Neural cell (in vitro differentiated cells): Measurements from ENCODE around the gene KCNH2. TPM values are rescaled to one million over a fixed set of nuclear protein-coding genes. Genes with fewer than 3 reads are reported as not detected.

Source experiments
- H2AFZ ChIP-seq: fragments of 200-600, 300-800 bp; sonication (generic), shearing (Covaris generic); 2 replicates; pipeline ENCODE4 v1.6.0; 2014; ENCODE audit warnings: low read depth, mild to moderate bottlenecking, antibody characterized with exemption, low read length, moderate library complexity
- H3F3A ChIP-seq: fragments of 200-600 bp; shearing (Covaris generic); 2 replicates; pipeline ENCODE4 v1.6.1; 2016; ENCODE audit warnings: mild to moderate bottlenecking, moderate library complexity, mixed read lengths, antibody characterized with exemption, low read length; ENCODE audit not compliant: insufficient read depth, poor library complexity, severe bottlenecking
- H3K27ac ChIP-seq: fragments of 200-600, 300-800 bp; sonication (generic), shearing (Covaris generic); 2 replicates; pipeline ENCODE4 v1.5.1; 2014; ENCODE audit warnings: mild to moderate bottlenecking, low read length, moderate library complexity
- H3K27me3 ChIP-seq: fragments of 300-800, 200-600 bp; sonication (generic), shearing (Covaris generic); 2 replicates; pipeline ENCODE4 v1.6.0; 2014; ENCODE audit warnings: mild to moderate bottlenecking, low read depth, low read length, moderate library complexity; ENCODE audit not compliant: insufficient read depth
- H3K36me3 ChIP-seq: fragments of 300-800, 200-600 bp; sonication (generic), shearing (Covaris generic); 2 replicates; pipeline ENCODE4 v1.5.1; 2014; ENCODE audit warnings: mild to moderate bottlenecking, antibody characterized with exemption, low read length, moderate library complexity; ENCODE audit not compliant: insufficient read depth
- H3K4me2 ChIP-seq: fragments of 300-800, 200-600 bp; sonication (generic), shearing (Covaris generic); 2 replicates; pipeline ENCODE4 v1.6.0; 2014; ENCODE audit warnings: mild to moderate bottlenecking, low read length
- H3K4me3 ChIP-seq: fragments of 300-800, 200-600 bp; sonication (generic), shearing (Covaris generic); 2 replicates; pipeline ENCODE4 v1.5.1; 2014; ENCODE audit warnings: mild to moderate bottlenecking, low read length, moderate library complexity
- H3K79me2 ChIP-seq: fragments of 200-600 bp; shearing (Covaris generic); replicated peaks from 2 replicates; pipeline ENCODE4 v1.6.0; 2014; ENCODE audit warnings: mild to moderate bottlenecking, low read length, moderate library complexity; ENCODE audit not compliant: insufficient read depth
- H3K9ac ChIP-seq: fragments of 300-800, 200-600 bp; sonication (generic), shearing (Covaris generic); 2 replicates; pipeline ENCODE4 v1.6.1; 2016; ENCODE audit warnings: mild to moderate bottlenecking, low read length, mixed read lengths
- H3K9me2 ChIP-seq: fragments of 200-600 bp; shearing (Covaris generic); 2 replicates; pipeline ENCODE4 v1.6.1; 2016; ENCODE audit warnings: mild to moderate bottlenecking, low read length, mixed read lengths; ENCODE audit not compliant: insufficient read depth
- H3K9me3 ChIP-seq: fragments of 200-600, 300-800 bp; sonication (generic), shearing (Covaris generic); 2 replicates; pipeline ENCODE4 v1.6.1; 2016; ENCODE audit warnings: mild to moderate bottlenecking, mixed run types, low read length, moderate library complexity, mixed read lengths
- H4K20me1 ChIP-seq: fragments of 200-600 bp; shearing (Covaris generic); 2 replicates; pipeline ENCODE4 v1.6.1; 2016; ENCODE audit warnings: mild to moderate bottlenecking, mixed run types; ENCODE audit not compliant: insufficient read depth
- CTCF ChIP-seq: fragments of 450-650 bp; IDR thresholded peaks from 2 replicates; pipeline ENCODE4 v1.5.1; 2014; ENCODE audit warnings: antibody characterized with exemption, mild to moderate bottlenecking, moderate library complexity; ENCODE audit not compliant: poor library complexity, severe bottlenecking
- EP300 ChIP-seq: fragments of 450-650 bp; conservative IDR thresholded peaks from 2 replicates; pipeline ENCODE4 v1.6.1; 2014; ENCODE audit warnings: antibody characterized with exemption, mild to moderate bottlenecking, moderate library complexity; ENCODE audit not compliant: poor library complexity, severe bottlenecking
- EZH2 ChIP-seq: fragments of 200-600, 300-800 bp; shearing (Covaris generic), sonication (generic); IDR thresholded peaks from 2 replicates; pipeline ENCODE4 v1.6.1; 2014; ENCODE audit warnings: antibody characterized with exemption, low read length, borderline replicate concordance, mild to moderate bottlenecking; ENCODE audit not compliant: insufficient read depth, poor library complexity, severe bottlenecking
- MXI1 ChIP-seq: fragments of 450-650 bp; conservative IDR thresholded peaks from 2 replicates; pipeline ENCODE4 v1.6.1; 2014; ENCODE audit warnings: antibody characterized with exemption, mild to moderate bottlenecking; ENCODE audit not compliant: poor library complexity, severe bottlenecking
- POLR2AphosphoS5 ChIP-seq: IDR thresholded peaks from 2 replicates; pipeline ENCODE4 v1.6.1; 2012
- RAD21 ChIP-seq: fragments of 450-650 bp; conservative IDR thresholded peaks from 2 replicates; pipeline ENCODE4 v1.6.1; 2014; ENCODE audit warnings: antibody characterized with exemption, mild to moderate bottlenecking, moderate library complexity
- REST ChIP-seq: IDR thresholded peaks from 2 replicates; pipeline ENCODE4 v1.6.1; 2012; ENCODE audit warnings: borderline replicate concordance
- SMC3 ChIP-seq: fragments of 450-650 bp; conservative IDR thresholded peaks from 2 replicates; pipeline ENCODE4 v1.6.1; 2014; ENCODE audit warnings: antibody characterized with exemption, mild to moderate bottlenecking, moderate library complexity; ENCODE audit not compliant: poor library complexity
- TAF1 ChIP-seq: IDR thresholded peaks from 2 replicates; pipeline ENCODE4 v1.6.1; 2012; ENCODE audit warnings: low read depth
- polyA plus RNA-seq: library from polyadenylated mRNA; depleted of rRNA; stranded (reverse); fragments of >200 nt; gene quantifications from 2 replicates; pipeline ENCODE4 v1.2.3, GENCODE V29; 2014

The KCNH2 gene
- polyA plus RNA-seq, 1 donor from 2014 or later = 24.4 TPM

DNA sequence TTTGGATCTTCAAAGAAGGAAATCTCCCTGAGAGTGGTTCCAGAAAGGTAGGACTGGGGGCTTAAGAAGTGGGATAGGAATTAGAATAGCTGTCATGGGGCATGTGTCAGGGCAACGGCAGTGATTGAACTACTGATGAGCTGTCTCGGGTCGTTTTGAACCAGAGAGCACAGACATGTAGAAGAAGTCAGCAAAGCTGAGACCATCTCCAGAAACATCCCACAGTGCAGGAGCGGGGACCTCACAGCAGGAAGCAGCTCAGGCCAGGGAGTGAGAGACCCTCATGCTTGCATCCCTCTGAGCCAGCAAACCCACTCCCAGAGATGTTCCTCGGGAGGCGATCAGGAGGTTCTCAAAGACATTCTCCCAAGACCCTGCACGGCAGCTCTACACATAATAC lies 65.7 kb downstream of the KCNH2 start:
- Histone ChIP-seq H3K4me3 (no peak overlapping the region), H3K9me3 (no peaks in the 10 kb centered on the region), H3K4me2 (no peak overlapping the region), H2AFZ (no peak overlapping the region), H3K9ac (no peak overlapping the region), H3F3A (no peaks in the 10 kb centered on the region), H3K9me2 (no peaks in the 10 kb centered on the region), H4K20me1 (no peaks in the 10 kb centered on the region), H3K27ac (no peak overlapping the region), H3K79me2 (no peaks in the 10 kb centered on the region), H3K27me3 (no peaks in the 10 kb centered on the region), H3K36me3 (no peaks in the 10 kb centered on the region)
- TF ChIP-seq MXI1 (no peak), EP300 (no peak), REST (no peak), TAF1 (no peak), CTCF (no peak), POLR2AphosphoS5 (no peak), RAD21 (no peak)

- no peaks in the 10 kb centered on the region for H3K36me3 ChIP-seq
- H4K20me1 ChIP-seq = no peaks in the 10 kb centered on the region
- TF ChIP-seq RAD21 = no peak
- H3K79me2 ChIP-seq = no peaks in the 10 kb centered on the region
- H3K4me2 ChIP-seq = no peak overlapping the region
- no peaks in the 10 kb centered on the region for H3F3A ChIP-seq
- H3K9ac ChIP-seq = no peak overlapping the region
- no peak overlapping the region for H2AFZ ChIP-seq
- H3K4me3 ChIP-seq = no peak overlapping the region
- no peaks in the 10 kb centered on the region for H3K9me2 ChIP-seq
- no peaks in the 10 kb centered on the region for H3K27me3 ChIP-seq
- H3K9me3 ChIP-seq = no peaks in the 10 kb centered on the region
- H3K27ac ChIP-seq = no peak overlapping the region
These were observed 66.4 kb downstream of the KCNH2 start for GRCh38 chr7:150911590-150912267.

DNA sequence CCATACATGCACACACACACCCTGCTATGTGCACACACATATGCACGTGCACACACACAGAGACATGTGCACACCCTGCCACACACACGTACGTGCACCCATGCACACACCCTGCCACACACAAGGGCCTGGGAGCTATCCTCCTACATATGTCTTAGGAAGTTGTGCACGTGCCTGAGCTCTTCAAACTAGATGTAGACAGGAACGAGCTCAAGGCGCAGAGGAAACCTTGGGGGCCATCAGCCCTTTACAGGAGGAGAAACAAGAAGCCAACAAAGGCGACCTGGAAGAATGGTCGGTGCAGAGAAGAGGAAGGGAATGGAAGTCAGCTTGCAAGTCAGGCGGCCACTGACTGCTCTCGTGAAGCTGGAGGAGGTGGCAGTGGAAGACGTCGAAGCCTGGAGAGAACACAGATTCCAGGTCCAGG lies 67.1 kb downstream of the KCNH2 start:
- H3K27ac ChIP-seq = no peak overlapping the region

More for the DNA sequence above, 67.1 kb downstream of the KCNH2 start:
- Histone ChIP-seq H3K9me2 (no peaks in the 10 kb centered on the region), H4K20me1 (no peaks in the 10 kb centered on the region), H3K4me2 (no peak overlapping the region), H3K9me3 (no peaks in the 10 kb centered on the region), H3K4me3 (no peak overlapping the region), H3K36me3 (no peaks in the 10 kb centered on the region), H3K9ac (no peak overlapping the region), H3F3A (no peaks in the 10 kb centered on the region), H3K79me2 (no peaks in the 10 kb centered on the region), H2AFZ (no peak overlapping the region), H3K27me3 (no peaks in the 10 kb centered on the region)
- TF ChIP-seq RAD21 = no peak
- no peak for TF ChIP-seq POLR2AphosphoS5
- no peak for TF ChIP-seq EP300
- TF ChIP-seq TAF1 = no peak
- TF ChIP-seq SMC3 = no peak
- no peak for TF ChIP-seq EZH2
- no peak for TF ChIP-seq MXI1
- no peak for TF ChIP-seq REST
- TF ChIP-seq CTCF = no peak
